ENCODE results near the gene DHRS7B. TPM values are rescaled to one million over a fixed set of nuclear protein-coding genes. Genes with fewer than 3 reads are reported as not detected.

The DHRS7B gene
- total RNA-seq, 1 donor from 2014 or later = 20.9 TPM

- DNase-seq (no peak), ATAC-seq (no peak)
- intact Hi-C loops (cut with DNase I) = no loop called here
- no peak for TF ChIP-seq CTCF (IDR thresholded peaks at IDR 0.05)
- H3K27me3 ChIP-seq (ENCODE audit: low read depth) = no peaks in the 10 kb centered on the region
- H3K9me3 ChIP-seq = no peaks in the 10 kb centered on the region
- H3K27ac ChIP-seq = no peak overlapping the region
- H3K36me3 ChIP-seq = no peaks in the 10 kb centered on the region
- no peaks in the 10 kb centered on the region for H3K4me1 ChIP-seq
- H3K4me3 ChIP-seq = no peak overlapping the region
These were observed 41.1 kb upstream of the DHRS7B start for GRCh38 chr17:21085707-21086106.

GRCh38 chr17:21089145-21089544, 37.6 kb upstream of the DHRS7B start:
- no peaks in the 10 kb centered on the region for H3K27me3 ChIP-seq (ENCODE audit: low read depth)
- DNase-seq (no peak), ATAC-seq (no peak)
- H3K9me3 ChIP-seq = no peaks in the 10 kb centered on the region
- H3K4me3 ChIP-seq = no peak overlapping the region
- H3K36me3 ChIP-seq = no peaks in the 10 kb centered on the region
- H3K27ac ChIP-seq = no peak overlapping the region
- intact Hi-C loops (cut with DNase I) = no loop called here
- H3K4me1 ChIP-seq = no peaks in the 10 kb centered on the region
- no peak for TF ChIP-seq CTCF (IDR thresholded peaks at IDR 0.05)

GRCh38 chr17:21089933-21090901, 36.5 kb upstream of the DHRS7B start:
- Histone ChIP-seq H3K27me3 (ENCODE audit: low read depth) (no peaks in the 10 kb centered on the region), H3K36me3 (no peaks in the 10 kb centered on the region), H3K27ac (no peak overlapping the region), H3K4me3 (no peak overlapping the region), H3K9me3 (no peaks in the 10 kb centered on the region), H3K4me1 (no peaks in the 10 kb centered on the region)
- DNase-seq (no peak), ATAC-seq (no peak)
- intact Hi-C loops (cut with DNase I) = no loop called here
- TF ChIP-seq CTCF (IDR thresholded peaks at IDR 0.05) = no peak

- no peak overlapping the region for H3K4me3 ChIP-seq
- DNase-seq = no peak
- intact Hi-C loops (cut with DNase I) = no loop called here
- no peaks in the 10 kb centered on the region for H3K9me3 ChIP-seq
- H3K27ac ChIP-seq = no peak overlapping the region
- no peaks in the 10 kb centered on the region for H3K36me3 ChIP-seq
- no peaks in the 10 kb centered on the region for H3K27me3 ChIP-seq (ENCODE audit: low read depth)
- H3K4me1 ChIP-seq = no peaks in the 10 kb centered on the region
- ATAC-seq = no peak
- TF ChIP-seq CTCF (IDR thresholded peaks at IDR 0.05) = no peak
These were observed 35.7 kb upstream of the DHRS7B start for GRCh38 chr17:21090902-21091618.

GRCh38 chr17:21094298-21094704, 32.5 kb upstream of the DHRS7B start:
- Histone ChIP-seq H3K27me3 (ENCODE audit: low read depth) (peaks cover 5% of the 10 kb centered on the region), H3K27ac (no peak overlapping the region), H3K4me3 (no peak overlapping the region), H3K36me3 (no peaks in the 10 kb centered on the region), H3K4me1 (peaks cover 8% of the 10 kb centered on the region), H3K9me3 (no peaks in the 10 kb centered on the region)
- no peak for TF ChIP-seq CTCF (IDR thresholded peaks at IDR 0.05)
- intact Hi-C loops (cut with DNase I) = no loop called here
- ATAC-seq (no peak), DNase-seq (no peak)
